Endothelial cell of umbilical vein (primary cell): ENCODE measurements around the gene DAO. TPM values are rescaled to one million over a fixed set of nuclear protein-coding genes. Genes with fewer than 3 reads are reported as not detected.

Experiments
- BruUV-seq: library from RNA; stranded (reverse); fragments of 400-500 nt; replicated peaks from 2 replicates; lab custom pipeline; 2021; lab: Mats Ljungman, UMichigan
- CTCF ChIA-PET: fragments of 300-600, 350-600 bp; sonication (Branson Sonifier 250); formaldehyde crosslinking; loops from one replicate; lab custom pipeline; 2021; ENCODE audit warnings: antibody characterized with exemption, inconsistent platforms; lab: Charles Lee
- POLR2A ChIA-PET: fragments of 300-600, 350-600 bp; sonication (Branson Sonifier 250); formaldehyde crosslinking; loops from one replicate; lab custom pipeline; 2021; ENCODE audit warnings: antibody characterized with exemption, inconsistent platforms; lab: Charles Lee
- DNase-seq: peaks from one replicate; pipeline ENCODE4 v3.0.0-alpha.2; 2011; ENCODE audit warnings: low read depth, low spot score
- FAIRE-seq: peaks from 2 replicates; lab custom pipeline; 2011; peaks lifted over from hg19 to GRCh38; lab: Jason Lieb, UNC
- H2AFZ ChIP-seq: 2 replicates; pipeline ENCODE4 v1.6.0; 2012; ENCODE audit warnings: low read depth, low read length, control low read depth, inconsistent platforms
- H3K27ac ChIP-seq: 2 replicates; pipeline ENCODE4 v1.5.1; 2011; ENCODE audit warnings: low read depth, mild to moderate bottlenecking, control low read depth, low read length, moderate library complexity; ENCODE audit not compliant: insufficient read depth
- H3K27me3 ChIP-seq, 2 experiments: 2 replicates each; pipeline versions ENCODE4 v1.6.0 to v1.6.1; 2011; ENCODE audit warnings: low read length in 2 of 2, mixed read lengths in 1 of 2; ENCODE audit not compliant: control insufficient read depth in 2 of 2, insufficient read depth in 2 of 2
- H3K36me3 ChIP-seq, 2 experiments: 2 replicates in 1 of 2; 3 replicates in 1 of 2; pipeline ENCODE4 v1.5.1; 2011; ENCODE audit warnings: low read length in 2 of 2, mild to moderate bottlenecking in 1 of 2, moderate library complexity in 1 of 2; ENCODE audit not compliant: control insufficient read depth in 2 of 2, insufficient read depth in 2 of 2; ENCODE audit errors: extremely low read depth in 1 of 2
- H3K4me1 ChIP-seq: 3 replicates; pipeline ENCODE4 v1.5.1; 2011; ENCODE audit warnings: mild to moderate bottlenecking, low read length; ENCODE audit not compliant: control insufficient read depth, insufficient read depth; ENCODE audit errors: extremely low read depth
- H3K4me2 ChIP-seq: 2 replicates; pipeline ENCODE4 v1.6.1; 2011; ENCODE audit warnings: low read length, control low read depth, mixed read lengths; ENCODE audit not compliant: insufficient read depth
- H3K4me3 ChIP-seq, 3 experiments: fragments of 200-600 bp in 1 of 3; sonication (generic), shearing (Covaris generic) in 1 of 3; replicated peaks in 1 of 3; 2 replicates each; pipeline ENCODE4 v1.5.1; 2011 to 2016; ENCODE audit warnings: control low read depth in 3 of 3, low read length in 3 of 3, mild to moderate bottlenecking in 2 of 3, inconsistent platforms in 1 of 3, low read depth in 1 of 3, moderate library complexity in 1 of 3; ENCODE audit not compliant: insufficient read depth in 1 of 3
- H3K79me2 ChIP-seq: 2 replicates; pipeline ENCODE4 v1.6.0; 2012; ENCODE audit warnings: low read length, inconsistent platforms; ENCODE audit not compliant: control insufficient read depth, insufficient read depth
- H3K9ac ChIP-seq: replicated peaks from 2 replicates; pipeline ENCODE3; 2011; ENCODE audit warnings: low read length, control low read depth; ENCODE audit not compliant: insufficient read depth; ENCODE audit errors: extremely low read depth
- H3K9me1 ChIP-seq: replicated peaks from 3 replicates; pipeline ENCODE4 v1.6.0; 2011; ENCODE audit warnings: mild to moderate bottlenecking, low read length; ENCODE audit not compliant: control insufficient read depth, insufficient read depth; ENCODE audit errors: extremely low read depth
- H3K9me3 ChIP-seq: replicated peaks from 2 replicates; pipeline ENCODE4 v1.5.1; 2012; ENCODE audit warnings: low read length, inconsistent platforms; ENCODE audit not compliant: control insufficient read depth, insufficient read depth
- H4K20me1 ChIP-seq: replicated peaks from 2 replicates; pipeline ENCODE3; 2011; ENCODE audit warnings: mild to moderate bottlenecking, low read length; ENCODE audit not compliant: control insufficient read depth, insufficient read depth; ENCODE audit errors: extremely low read depth
- EZH2 ChIP-seq: IDR thresholded peaks from 2 replicates; pipeline ENCODE4 v1.6.1; 2012; ENCODE audit warnings: borderline replicate concordance, low read depth, mild to moderate bottlenecking, moderate library complexity, low read length, inconsistent platforms; ENCODE audit not compliant: severe bottlenecking
- FOS ChIP-seq: IDR thresholded peaks from 2 replicates; pipeline ENCODE4 v1.6.1; 2011; ENCODE audit warnings: mild to moderate bottlenecking, low read length, moderate library complexity, borderline replicate concordance; ENCODE audit not compliant: insufficient read depth
- GATA2 ChIP-seq: IDR thresholded peaks from 2 replicates; pipeline ENCODE4 v1.7.0; 2011; ENCODE audit warnings: low read depth, mild to moderate bottlenecking, moderate library complexity, mixed read lengths, low read length; ENCODE audit not compliant: insufficient read length, insufficient read depth
- JUN ChIP-seq: IDR thresholded peaks from 2 replicates; pipeline ENCODE4 v1.6.1; 2011; ENCODE audit warnings: borderline replicate concordance, low read depth; ENCODE audit not compliant: insufficient read length, insufficient read depth
- MYC ChIP-seq: IDR thresholded peaks from one replicate; pipeline ENCODE4 v1.6.1; 2011; ENCODE audit warnings: mild to moderate bottlenecking, low read depth, low read length
- POLR2A ChIP-seq: IDR thresholded peaks from 2 replicates; pipeline ENCODE4 v1.6.1; 2012; ENCODE audit warnings: low read depth, mild to moderate bottlenecking, control low read depth, low read length
- POLR2AphosphoS5 ChIP-seq: IDR thresholded peaks from 2 replicates; pipeline ENCODE4 v1.6.1; 2012; ENCODE audit warnings: low read depth, mild to moderate bottlenecking, control low read depth, low read length, moderate library complexity; ENCODE audit not compliant: insufficient read depth
- dilution Hi-C: fragments of 300-500 bp; cut with MboI; formaldehyde crosslinking; loops from one replicate; pipeline ENCODE4 v1.15.0; 2019; ENCODE audit warnings: low sequenced_read_pairs; ENCODE audit not compliant: extremely low pct_ligation_motif_present
- intact Hi-C: fragments of 100-400 bp; cut with micrococcal nuclease; formaldehyde crosslinking; loops from one replicate; pipeline ENCODE4 v1.10.0; 2022
- polyA plus RNA-seq, 4 experiments: library from polyadenylated mRNA; depleted of rRNA in 3 of 4; stranded (reverse) in 3 of 4; unstranded in 1 of 4; fragments of >200 nt; gene quantifications; 2 replicates each; pipeline versions ENCODE4 v1.2.1 to v1.2.3, GENCODE V29; 2011 to 2012; ENCODE audit warnings: missing spikeins in 1 of 4
- total RNA-seq: library from RNA; stranded (reverse); gene quantifications from 2 replicates; pipeline ENCODE4 v1.2.3, GENCODE V29; 2021
- TF ChIP-seq, protein P1 (sequence below): IDR thresholded peaks from 2 replicates; pipeline ENCODE4 v1.6.1; 2011; ENCODE audit not compliant: insufficient read depth, insufficient read length
- TF ChIP-seq, protein P2 (sequence below), 2 donors: IDR thresholded peaks; 1 replicate in 1 of 2; 2 replicates in 1 of 2; pipeline ENCODE4 v1.5.1; 2011; ENCODE audit warnings: low read length in 2 of 2, mild to moderate bottlenecking in 2 of 2, moderate library complexity in 2 of 2, control low read depth in 1 of 2, inconsistent platforms in 1 of 2, low read depth in 1 of 2; ENCODE audit not compliant: insufficient read depth in 1 of 2; ENCODE audit errors: extremely low read depth in 1 of 2

DAO gene
- total and polyA plus RNA-seq, 2 donors (not counting 3 experiments of a cell fraction or from before 2014, with no cell fraction given), result not detected

DNA sequence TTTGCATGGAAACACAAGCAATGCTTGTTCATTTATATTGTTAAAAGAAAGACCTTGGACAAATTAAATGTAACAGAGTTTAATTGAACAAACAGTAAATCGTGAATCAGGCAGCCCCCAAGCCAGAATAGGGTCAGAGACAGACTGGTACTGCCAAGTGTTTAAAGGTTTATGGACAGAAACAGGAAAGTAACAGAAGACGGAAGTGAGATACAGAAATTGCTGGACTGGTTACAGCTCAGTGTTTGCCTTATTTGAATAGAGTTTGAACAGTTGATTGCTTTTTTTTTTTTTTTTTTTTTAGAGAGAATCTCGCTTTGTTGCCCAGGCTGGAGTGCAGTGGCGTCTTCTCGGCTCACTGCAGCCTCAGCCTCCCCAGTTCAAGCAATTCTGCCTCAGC lies 50.3 kb downstream of the DAO start:
- BruUV-seq, result no TSS peak
- ChIA-PET CTCF (interaction anchor here (0.6 to 1.9 kb wide), 7 partner anchors 15 to 434 kb away, joined by 3 to 9 read pairs (median 4); partner anchors contain the start of gene SSH1), POLR2A (interaction anchor here (0.6 to 0.7 kb wide), 2 partner anchors 368 to 1328 kb away, joined by 4 to 7 read pairs; partner anchors contain the start of gene ISCU)
- FAIRE-seq (peak; percentile 50), DNase-seq (peak; percentile 91)
- no peak overlapping the region for H3K4me3 ChIP-seq
- intact Hi-C loops (no loop called here), dilution Hi-C loops (no loop called here)
- H3K27me3 ChIP-seq, result no peaks in the 10 kb centered on the region
- H3K4me2 ChIP-seq, result no peak overlapping the region
- TF ChIP-seq EZH2, result no peak
- no peak for TF ChIP-seq FOS
- no peak for TF ChIP-seq GATA2
- no peak for TF ChIP-seq MYC
- no peak for TF ChIP-seq POLR2AphosphoS5
- no peak for TF ChIP-seq POLR2A
- TF ChIP-seq, protein P1, sequence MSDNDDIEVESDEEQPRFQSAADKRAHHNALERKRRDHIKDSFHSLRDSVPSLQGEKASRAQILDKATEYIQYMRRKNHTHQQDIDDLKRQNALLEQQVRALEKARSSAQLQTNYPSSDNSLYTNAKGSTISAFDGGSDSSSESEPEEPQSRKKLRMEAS, result no peak
- TF ChIP-seq, protein P2, sequence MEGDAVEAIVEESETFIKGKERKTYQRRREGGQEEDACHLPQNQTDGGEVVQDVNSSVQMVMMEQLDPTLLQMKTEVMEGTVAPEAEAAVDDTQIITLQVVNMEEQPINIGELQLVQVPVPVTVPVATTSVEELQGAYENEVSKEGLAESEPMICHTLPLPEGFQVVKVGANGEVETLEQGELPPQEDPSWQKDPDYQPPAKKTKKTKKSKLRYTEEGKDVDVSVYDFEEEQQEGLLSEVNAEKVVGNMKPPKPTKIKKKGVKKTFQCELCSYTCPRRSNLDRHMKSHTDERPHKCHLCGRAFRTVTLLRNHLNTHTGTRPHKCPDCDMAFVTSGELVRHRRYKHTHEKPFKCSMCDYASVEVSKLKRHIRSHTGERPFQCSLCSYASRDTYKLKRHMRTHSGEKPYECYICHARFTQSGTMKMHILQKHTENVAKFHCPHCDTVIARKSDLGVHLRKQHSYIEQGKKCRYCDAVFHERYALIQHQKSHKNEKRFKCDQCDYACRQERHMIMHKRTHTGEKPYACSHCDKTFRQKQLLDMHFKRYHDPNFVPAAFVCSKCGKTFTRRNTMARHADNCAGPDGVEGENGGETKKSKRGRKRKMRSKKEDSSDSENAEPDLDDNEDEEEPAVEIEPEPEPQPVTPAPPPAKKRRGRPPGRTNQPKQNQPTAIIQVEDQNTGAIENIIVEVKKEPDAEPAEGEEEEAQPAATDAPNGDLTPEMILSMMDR (IDR thresholded peaks at IDR 0.05; ENCODE audit: extremely low read depth in 1 of 2, insufficient read depth in 1 of 2, low read depth in 1 of 2, low read length in 2 of 2), result no peak
- TF ChIP-seq JUN, result no peak
- H2AFZ ChIP-seq, result no peak overlapping the region
- no peaks in the 10 kb centered on the region for H3K36me3 ChIP-seq
- H3K9ac ChIP-seq, result no peak overlapping the region
- H3K9me3 ChIP-seq, result no peaks in the 10 kb centered on the region
- no peaks in the 10 kb centered on the region for H3K79me2 ChIP-seq
- H3K4me1 ChIP-seq, result no peaks in the 10 kb centered on the region
- H4K20me1 ChIP-seq, result no peaks in the 10 kb centered on the region
- no peak overlapping the region for H3K27ac ChIP-seq
- H3K9me1 ChIP-seq, result no peaks in the 10 kb centered on the region
